SJSA1 (cell line): ENCODE results near the gene THAP3. TPM values are rescaled to one million over a fixed set of nuclear protein-coding genes. Genes with fewer than 3 reads are reported as not detected.
A peak's percentile ranks its signal among the peaks of the same experiment; 100 is the strongest.
"Not testable (repeated sequence)": the region's sequence is repeated elsewhere in the genome, so short reads cannot be mapped to it uniquely, and the experiment has no call there.

Experiments
- DNase-seq, 2 experiments: peaks; one replicate each; pipeline ENCODE4 v3.0.0-alpha.2; 2015 to 2020; ENCODE audit warnings: low spot score in 2 of 2, low read depth in 1 of 2
- H3K27ac ChIP-seq: fragments of 250-450 bp; sonication (Bioruptor Pico); 2 replicates; pipeline ENCODE4 v1.5.1; 2020; ENCODE audit warnings: mild to moderate bottlenecking, moderate library complexity
- H3K27me3 ChIP-seq: fragments of 250-450 bp; sonication (Bioruptor Pico); replicated peaks from 2 replicates; pipeline ENCODE4 v1.5.1; 2020; ENCODE audit warnings: mild to moderate bottlenecking, moderate library complexity
- H3K36me3 ChIP-seq: fragments of 250-450 bp; sonication (Bioruptor Pico); 2 replicates; pipeline ENCODE4 v1.5.1; 2020; ENCODE audit warnings: mild to moderate bottlenecking
- H3K4me1 ChIP-seq: fragments of 250-450 bp; sonication (Bioruptor Pico); replicated peaks from 2 replicates; pipeline ENCODE4 v1.6.1; 2021; ENCODE audit warnings: mild to moderate bottlenecking
- H3K4me3 ChIP-seq: fragments of 250-450 bp; sonication (Bioruptor Pico); 2 replicates; pipeline ENCODE4 v1.5.1; 2020; ENCODE audit warnings: mild to moderate bottlenecking
- H3K9me3 ChIP-seq: fragments of 250-450 bp; sonication (Bioruptor Pico); replicated peaks from 2 replicates; pipeline ENCODE4 v1.5.1; 2020; ENCODE audit warnings: mild to moderate bottlenecking
- total RNA-seq: library from RNA; depleted of rRNA; stranded (reverse); fragments of >200 nt; shearing (Covaris generic); gene quantifications from 2 replicates; pipeline ENCODE4 v1.2.3, GENCODE V29; 2014

The THAP3 gene
- total RNA-seq, 1 experiment from 2014 or later, result 28.8 TPM

DNA sequence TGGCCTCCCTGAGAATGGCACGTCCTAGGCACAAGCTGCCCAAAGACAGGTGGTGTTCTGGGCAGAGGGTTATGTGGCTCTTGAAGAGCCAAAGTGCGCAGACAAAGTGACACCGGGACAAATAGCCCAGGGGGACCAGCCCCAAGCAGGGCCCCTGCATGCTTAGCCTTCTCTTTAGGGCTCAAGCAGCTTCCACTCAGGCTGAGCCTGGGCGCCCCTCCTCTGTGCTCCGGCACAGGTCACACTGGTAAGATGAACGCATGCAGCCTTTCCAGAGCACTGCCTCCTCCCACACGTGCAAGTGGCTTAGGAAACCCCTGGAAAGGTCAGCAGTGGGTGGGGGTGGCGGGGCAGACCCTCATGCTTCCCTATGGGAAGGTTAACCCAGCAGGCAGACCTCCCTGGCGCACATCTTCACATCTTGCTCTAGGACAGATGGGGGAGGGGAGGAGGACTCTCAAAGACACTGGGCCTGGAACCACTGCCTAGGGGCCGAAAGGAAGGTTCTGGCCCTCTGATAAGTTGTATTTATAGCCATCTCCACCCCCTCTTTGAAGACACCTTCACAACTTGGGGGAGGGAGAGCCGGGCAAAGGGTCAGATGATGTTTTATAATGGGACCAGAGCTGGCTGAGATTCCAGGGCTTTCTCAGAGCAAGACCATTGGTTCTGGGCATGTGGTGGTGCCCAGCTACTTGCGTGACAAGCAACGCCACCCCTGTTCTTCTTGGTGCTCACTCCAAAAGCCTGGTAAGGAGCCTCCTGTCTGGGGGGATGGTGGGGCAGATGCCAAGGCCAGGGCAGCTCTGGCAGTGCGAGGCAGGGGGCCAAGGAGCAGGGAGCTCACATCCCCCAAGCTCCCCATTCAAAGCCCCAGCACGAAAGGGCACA lies 27.5 kb upstream of the THAP3 start:
- H3K9me3 ChIP-seq, result no peaks in the 10 kb centered on the region
- H3K27ac ChIP-seq, result no peak overlapping the region
- peaks cover 69% of the 10 kb centered on the region for H3K36me3 ChIP-seq
- DNase-seq, result no peak
- H3K4me3 ChIP-seq, result no peak overlapping the region
- H3K27me3 ChIP-seq, result no peaks in the 10 kb centered on the region
- peaks cover 16% of the 10 kb centered on the region for H3K4me1 ChIP-seq

DNA sequence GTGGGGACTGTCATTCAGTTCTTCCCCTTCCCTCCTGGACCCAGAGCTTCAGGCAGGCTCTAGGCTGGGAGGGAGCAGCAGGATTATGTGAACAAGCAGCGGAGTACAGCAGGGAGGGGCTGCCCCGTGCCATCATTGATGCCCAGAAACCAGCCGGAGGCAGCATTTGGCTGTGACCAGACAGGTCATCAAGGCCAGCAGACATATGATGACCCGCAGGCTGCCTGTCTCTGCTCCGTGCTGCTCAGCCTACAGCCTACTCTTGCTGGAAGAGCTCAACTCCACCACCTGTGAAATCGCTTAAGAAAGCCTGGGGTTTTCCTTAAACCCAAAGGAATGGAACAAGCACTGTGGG lies 26.9 kb upstream of the THAP3 start:
- H3K36me3 ChIP-seq, result peaks cover 63% of the 10 kb centered on the region
- DNase-seq, result no peak
- no peak overlapping the region for H3K4me3 ChIP-seq
- H3K9me3 ChIP-seq, result no peaks in the 10 kb centered on the region
- H3K27ac ChIP-seq, result no peak overlapping the region
- peaks cover 21% of the 10 kb centered on the region for H3K4me1 ChIP-seq
- H3K27me3 ChIP-seq, result no peaks in the 10 kb centered on the region

DNA sequence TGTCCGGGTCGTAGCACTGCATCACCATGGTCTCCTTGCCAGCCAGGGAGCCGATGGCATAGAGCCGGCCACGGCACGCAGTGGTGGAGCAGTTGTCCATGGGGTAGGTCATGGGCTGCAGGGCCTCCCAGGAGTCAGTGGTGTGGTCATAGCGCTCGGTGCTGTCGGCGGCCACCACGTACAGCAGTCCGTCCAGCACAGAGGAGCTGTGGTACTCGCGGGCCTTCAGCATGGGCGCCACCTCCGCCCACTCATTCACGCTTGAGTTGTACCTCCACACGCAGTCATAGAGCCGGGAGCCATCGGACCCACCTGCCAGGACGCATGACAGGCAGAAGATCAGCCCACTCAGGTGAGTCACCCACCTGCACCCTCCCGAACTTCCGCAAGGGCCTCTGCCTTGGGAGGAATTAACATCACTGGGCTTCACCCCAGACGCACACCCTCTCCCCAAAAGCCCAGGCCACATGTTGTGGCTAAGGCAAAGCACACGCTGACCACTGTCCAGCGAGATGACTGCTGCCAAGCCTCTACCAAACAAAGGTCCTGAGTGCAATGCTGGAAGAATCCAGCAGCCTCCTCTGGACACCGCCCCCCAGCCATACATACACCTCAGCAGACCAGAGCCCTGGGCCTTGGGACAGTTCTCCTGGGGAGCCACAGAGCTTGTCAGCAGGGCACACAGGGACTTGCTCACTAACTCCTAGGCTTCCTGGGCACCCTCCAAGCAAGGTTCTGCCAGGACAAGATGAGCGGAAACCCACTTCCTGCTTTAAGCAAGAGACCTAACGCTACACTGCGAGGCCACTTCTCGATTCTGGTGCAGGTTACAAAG lies 25.3 kb upstream of the THAP3 start:
- Histone ChIP-seq H3K36me3 (peaks cover 48% of the 10 kb centered on the region), H3K4me3 (no peak overlapping the region), H3K27me3 (no peaks in the 10 kb centered on the region), H3K27ac (no peak overlapping the region), H3K4me1 (peaks cover 36% of the 10 kb centered on the region), H3K9me3 (no peaks in the 10 kb centered on the region)
- DNase-seq, result no peak

DNA sequence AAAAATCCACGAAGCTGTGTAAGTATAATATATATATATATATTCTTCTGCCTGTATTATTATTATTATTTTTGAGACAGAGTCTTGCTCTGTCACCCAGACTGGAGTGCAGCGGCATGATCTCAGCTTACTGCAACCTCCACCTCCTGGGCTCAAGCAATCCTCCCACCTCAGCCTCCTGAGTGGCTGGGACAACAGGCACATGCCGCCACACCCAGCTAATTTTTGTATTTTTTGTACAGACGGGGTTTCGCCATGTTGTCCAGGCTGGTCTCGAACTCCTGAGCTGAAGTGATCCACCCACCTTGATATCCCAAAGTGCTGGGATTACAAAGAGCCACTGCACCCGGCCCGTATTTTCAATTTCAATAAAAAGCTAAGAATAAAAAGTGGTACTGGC lies 24.7 kb upstream of the THAP3 start:
- Histone ChIP-seq H3K36me3 (peaks cover 44% of the 10 kb centered on the region), H3K4me1 (peaks cover 42% of the 10 kb centered on the region)
- not testable (repeated sequence) for H3K27me3 ChIP-seq, DNase-seq, H3K27ac ChIP-seq, H3K9me3 ChIP-seq, H3K4me3 ChIP-seq

DNA sequence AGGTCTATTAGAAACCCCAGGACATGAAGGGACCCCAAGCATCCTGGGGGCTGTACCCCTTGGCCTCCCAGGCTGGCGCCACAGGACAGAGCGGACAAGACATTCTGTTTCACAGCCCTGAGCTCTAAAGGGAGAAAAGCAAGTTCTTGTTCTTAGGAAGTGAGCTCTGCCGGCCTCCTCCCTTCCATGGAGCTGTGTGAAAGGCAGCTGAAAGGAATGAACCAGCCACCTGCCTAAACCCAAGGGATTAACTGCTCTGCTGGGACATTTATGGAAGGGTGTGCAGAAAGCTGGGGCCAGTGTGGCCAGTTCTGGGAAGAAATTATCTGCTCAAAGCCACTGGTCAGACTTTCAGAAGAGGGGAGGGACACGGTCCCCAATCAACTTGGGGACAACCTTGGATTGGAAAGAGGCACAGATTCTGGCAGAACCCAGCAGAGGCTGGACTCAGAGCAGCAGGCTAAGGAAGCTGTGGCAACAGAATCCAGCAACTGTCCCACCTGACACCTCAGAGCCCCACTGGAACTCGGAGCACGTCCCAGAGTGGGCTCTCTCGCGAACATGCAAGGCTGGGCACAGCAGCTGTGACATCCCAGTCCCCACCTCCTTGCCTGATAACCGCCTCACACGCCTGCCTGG lies 24.1 kb upstream of the THAP3 start:
- Histone ChIP-seq H3K27me3 (no peaks in the 10 kb centered on the region), H3K9me3 (no peaks in the 10 kb centered on the region), H3K4me1 (peaks cover 42% of the 10 kb centered on the region), H3K4me3 (peak overlapping the region; percentile 66), H3K27ac (peak overlapping the region; percentile 55), H3K36me3 (peaks cover 38% of the 10 kb centered on the region)
- no peak for DNase-seq

DNA sequence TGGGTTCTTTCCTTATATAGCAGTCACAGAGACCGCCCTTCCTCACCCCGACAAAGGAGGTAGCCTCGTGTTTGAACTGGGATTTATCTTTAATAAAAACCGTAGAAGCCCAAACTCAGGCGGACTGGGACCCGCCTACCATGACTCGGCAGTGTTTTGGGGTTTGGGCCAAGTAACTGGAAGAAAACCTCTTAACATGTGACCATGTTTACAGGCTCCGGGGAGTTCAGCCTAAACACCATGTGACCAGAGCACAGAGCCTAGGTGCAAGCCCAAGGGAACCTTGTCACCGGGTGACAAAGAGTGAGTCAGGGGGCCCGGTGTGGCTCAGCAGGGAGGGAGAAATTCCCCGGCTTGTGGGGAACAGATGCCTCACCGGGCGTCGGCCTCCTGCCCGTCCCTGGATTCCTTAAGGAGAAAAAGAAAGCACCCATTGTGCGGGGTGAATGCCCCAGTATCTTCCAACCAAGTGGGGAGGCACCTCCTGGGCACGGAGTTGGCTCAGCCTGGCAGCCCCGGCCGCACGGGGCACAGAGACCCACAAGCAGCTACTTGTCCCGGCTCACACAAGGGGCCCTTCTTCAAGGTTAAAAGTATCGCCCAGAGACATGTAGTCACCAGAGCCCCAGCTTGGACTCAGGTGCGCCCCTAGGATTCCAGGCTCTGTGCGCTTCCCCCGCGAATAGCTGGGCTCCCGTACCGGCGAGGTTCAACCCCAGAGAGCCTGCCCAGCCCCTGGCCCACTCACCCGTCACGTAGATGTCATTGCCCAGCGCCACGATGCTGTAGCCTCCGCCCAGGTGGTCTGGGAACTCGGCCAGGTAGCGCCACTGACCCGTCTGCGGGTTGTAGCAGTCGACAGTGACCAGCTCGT lies 23.4 kb upstream of the THAP3 start:
- peaks cover 42% of the 10 kb centered on the region for H3K4me1 ChIP-seq
- H3K36me3 ChIP-seq, result peaks cover 31% of the 10 kb centered on the region
- H3K9me3 ChIP-seq, result no peaks in the 10 kb centered on the region
- H3K4me3 ChIP-seq, result peak overlapping the region; percentile 66
- peak overlapping the region; percentile 55 for H3K27ac ChIP-seq
- H3K27me3 ChIP-seq, result no peaks in the 10 kb centered on the region
- DNase-seq, result peak; percentile 83 to 90

DNA sequence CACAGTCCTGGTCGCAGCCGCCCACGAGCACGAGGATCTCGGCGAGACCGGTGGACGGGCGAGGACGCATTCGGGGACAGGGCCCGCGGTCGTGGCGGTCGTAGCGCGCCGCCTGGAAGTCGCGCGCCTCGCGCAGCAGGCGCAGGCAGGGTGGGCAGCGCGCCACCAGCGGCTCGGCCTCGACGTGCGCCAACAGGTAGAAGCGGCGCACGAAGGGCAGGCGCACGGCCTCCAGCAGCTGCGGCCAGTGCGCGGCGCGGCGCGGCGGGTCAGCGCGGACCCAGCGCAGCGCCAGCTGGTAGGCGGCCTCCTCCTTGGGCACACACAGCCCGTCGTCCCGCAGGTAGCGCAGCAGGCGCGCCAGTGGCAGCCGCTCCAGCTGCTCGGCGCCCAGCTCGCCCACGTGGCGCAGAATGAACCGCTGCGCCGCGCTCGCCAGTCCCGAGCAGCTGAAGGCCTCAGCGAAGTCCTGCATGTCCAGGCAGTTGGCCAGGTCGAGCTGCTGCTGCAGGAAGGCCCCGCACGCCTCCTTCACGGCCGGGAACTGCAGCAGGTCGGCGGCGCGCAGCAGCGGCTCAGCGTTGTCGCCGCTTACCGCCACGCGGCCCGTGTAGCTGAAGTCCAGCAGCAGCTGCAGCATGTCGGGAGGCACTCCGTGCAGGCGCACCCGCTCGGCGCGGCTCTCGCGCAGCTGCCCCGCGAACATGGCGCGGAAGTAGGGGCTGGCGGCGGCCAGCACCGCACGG lies 22.6 kb upstream of the THAP3 start:
- no peaks in the 10 kb centered on the region for H3K9me3 ChIP-seq
- peak in 1 of 2 experiments; percentile 89 for DNase-seq
- peaks cover 23% of the 10 kb centered on the region for H3K36me3 ChIP-seq
- peak overlapping the region; percentile 55 for H3K27ac ChIP-seq
- H3K4me1 ChIP-seq, result peaks cover 42% of the 10 kb centered on the region
- no peaks in the 10 kb centered on the region for H3K27me3 ChIP-seq
- H3K4me3 ChIP-seq, result peak overlapping the region; percentile 66

DNA sequence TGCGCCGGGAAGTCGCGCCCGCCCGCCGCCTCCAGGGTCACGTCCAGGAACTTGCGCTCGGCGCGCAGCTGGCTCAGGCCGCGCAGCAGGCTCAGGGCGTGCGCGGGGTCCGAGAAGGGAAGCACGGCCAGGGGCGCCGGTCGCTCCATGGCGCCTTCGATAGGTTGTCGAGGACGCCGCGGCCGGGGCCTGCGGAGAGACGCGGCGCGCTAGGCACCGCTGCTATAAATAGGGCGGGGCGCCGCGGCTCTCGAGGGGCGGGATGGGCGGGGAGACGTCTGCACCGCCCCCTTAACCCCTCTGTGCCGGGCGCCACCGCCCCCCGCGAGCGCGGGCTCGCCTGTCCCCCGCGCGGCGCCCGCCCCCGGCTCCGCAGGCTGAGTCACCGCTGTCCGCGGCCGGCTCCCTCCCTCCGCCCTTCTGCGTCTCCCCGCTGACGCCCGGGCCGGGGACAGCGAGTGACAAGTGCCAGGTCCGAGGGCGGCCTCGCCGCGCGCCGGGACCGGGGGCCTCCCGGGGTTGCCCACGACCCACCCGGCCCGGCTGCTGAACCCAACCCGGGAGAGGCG lies 21.9 kb upstream of the THAP3 start, which contains the start of gene KLHL21:
KLHL21 (minus strand) TSS at position 201 of the 569 bp plus-strand sequence; CDS start at position 149, 52 bp downstream.
- H3K4me3 ChIP-seq, result peak within 1 kb of the TSS; percentile 66
- H3K27ac ChIP-seq, result peak within 1 kb of the TSS; percentile 89
- no peaks in the 10 kb centered on the region for H3K27me3 ChIP-seq
- peak; percentile 93 for DNase-seq
- peaks cover 42% of the 10 kb centered on the region for H3K4me1 ChIP-seq
- H3K9me3 ChIP-seq, result no peaks in the 10 kb centered on the region
- H3K36me3 ChIP-seq, result peaks cover 16% of the 10 kb centered on the region

DNA sequence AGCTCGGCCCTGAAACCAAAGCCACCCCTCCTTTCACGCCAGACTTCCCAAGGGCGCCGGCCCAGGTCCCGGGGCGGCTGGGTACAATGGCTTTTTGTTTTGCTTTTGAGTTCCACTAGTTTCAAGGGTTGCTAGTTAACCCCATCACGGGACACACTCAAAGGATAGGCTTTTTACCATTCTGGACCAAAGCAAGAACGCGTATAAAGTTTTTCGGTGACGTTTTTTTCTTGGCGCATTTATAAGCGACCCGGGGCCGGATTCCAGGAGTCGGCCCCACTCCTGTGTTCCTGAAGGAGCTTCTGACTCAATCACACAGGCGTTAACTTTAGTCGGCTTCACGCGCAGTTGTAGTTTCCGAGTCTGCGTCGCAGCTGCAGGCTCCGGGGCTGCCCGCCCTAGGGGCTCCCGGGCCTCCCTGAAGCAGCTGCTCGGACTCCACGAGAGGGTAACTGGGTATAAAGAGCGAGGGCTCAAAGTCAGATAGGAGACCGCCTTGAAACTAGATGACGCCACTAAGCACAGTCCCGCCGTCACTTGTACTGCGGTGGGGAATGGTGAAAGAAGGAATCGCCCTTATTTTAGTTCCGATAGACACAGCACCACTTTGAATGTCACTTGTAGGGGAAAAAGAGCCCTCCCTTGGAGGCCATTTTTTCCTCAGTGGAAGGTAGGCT lies 21.3 kb upstream of the THAP3 start:
- Histone ChIP-seq H3K27me3 (no peaks in the 10 kb centered on the region), H3K9me3 (no peaks in the 10 kb centered on the region), H3K4me1 (peaks cover 42% of the 10 kb centered on the region), H3K36me3 (peaks cover 11% of the 10 kb centered on the region), H3K27ac (peak overlapping the region; percentile 89), H3K4me3 (peak overlapping the region; percentile 66)
- DNase-seq, result peak in 1 of 2 experiments; percentile 91

DNA sequence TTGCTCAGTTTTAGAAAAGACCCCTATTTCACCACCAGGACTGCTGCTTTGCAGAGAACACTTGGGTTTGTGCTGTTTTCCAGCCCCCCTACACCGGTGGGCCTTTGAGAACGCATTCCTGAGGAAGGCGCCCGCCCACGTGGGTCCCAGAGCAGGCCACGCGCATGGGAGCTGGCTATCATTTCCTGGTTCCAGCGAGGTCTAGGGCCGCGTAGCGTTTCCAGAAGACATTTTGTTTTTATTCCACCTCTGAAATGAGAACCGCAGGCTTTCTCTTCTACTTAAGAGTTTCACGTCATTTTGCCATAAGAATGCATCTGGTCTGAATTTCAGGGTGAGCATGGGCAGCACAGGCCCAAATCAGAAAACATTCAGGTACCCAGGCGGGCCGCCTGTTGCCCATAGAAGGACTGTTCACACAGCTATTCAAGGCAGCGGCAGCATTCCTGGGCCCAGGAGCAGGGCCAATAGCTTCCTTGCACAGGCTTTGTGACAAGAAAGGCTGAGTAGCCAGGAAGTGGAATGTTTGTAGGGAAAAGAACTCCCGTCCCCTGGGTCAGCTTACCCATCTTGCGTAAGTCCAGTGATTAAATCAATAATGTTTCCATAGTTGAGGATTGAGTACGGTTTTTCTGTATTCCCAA lies 20.6 kb upstream of the THAP3 start:
- Histone ChIP-seq H3K27me3 (no peaks in the 10 kb centered on the region), H3K27ac (peak overlapping the region; percentile 89), H3K4me3 (no peak overlapping the region), H3K4me1 (peaks cover 42% of the 10 kb centered on the region), H3K36me3 (peaks cover 7% of the 10 kb centered on the region), H3K9me3 (no peaks in the 10 kb centered on the region)
- DNase-seq, result peak; percentile 73 to 76

DNA sequence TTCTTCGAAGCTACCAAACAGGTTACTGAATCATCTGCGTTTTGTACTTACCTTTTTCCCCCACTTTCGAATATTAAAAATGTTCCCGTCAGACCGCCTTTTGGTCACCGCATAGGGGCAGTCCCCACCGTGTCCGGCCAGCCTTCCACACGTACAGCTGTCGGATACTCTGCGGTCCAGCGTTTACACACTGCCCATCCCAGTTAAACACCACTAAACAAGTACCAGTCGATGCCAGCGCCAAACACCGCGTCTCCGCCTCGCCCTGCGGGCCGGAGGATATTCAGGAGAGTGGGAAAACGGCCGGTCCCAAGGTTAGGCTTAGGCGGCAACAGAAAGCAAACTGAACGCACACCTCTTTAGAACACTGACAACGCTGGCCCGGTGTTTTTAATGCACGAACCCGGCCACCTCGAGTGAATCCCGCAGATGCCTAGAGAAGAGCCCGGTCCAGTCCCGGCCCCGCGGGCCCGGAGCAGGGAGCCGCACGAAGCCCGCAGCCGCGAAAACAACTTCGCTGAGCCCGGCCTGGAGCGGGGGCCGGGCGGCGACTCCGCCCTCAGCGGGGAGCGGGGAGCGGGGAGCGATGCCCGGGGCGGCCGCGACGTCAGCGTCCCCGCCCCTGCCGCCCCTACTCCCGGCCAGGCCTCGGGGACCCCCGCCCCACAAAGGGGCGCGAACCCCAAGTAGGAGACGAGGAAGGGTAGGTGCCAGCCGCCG lies 11.9 kb upstream of the THAP3 start:
- Histone ChIP-seq H3K27ac (peak overlapping the region; percentile 53), H3K9me3 (no peaks in the 10 kb centered on the region), H3K36me3 (peaks cover 18% of the 10 kb centered on the region), H3K27me3 (no peaks in the 10 kb centered on the region), H3K4me3 (peak overlapping the region; percentile 83), H3K4me1 (peaks cover 15% of the 10 kb centered on the region)
- DNase-seq, result peak; percentile 55 to 71
